HTR-8/SVneo (cell line): Measurements from ENCODE around the gene CALCR.

Experiments used
- DNase-seq: peaks from one replicate; pipeline ENCODE4 v3.0.0; 2011; ENCODE audit warnings: low spot score, mixed read lengths; ENCODE audit not compliant: insufficient read length
- FAIRE-seq: peaks from 2 replicates; lab custom pipeline; 2011; peaks lifted over from hg19 to GRCh38; lab: Jason Lieb, UNC

CALCR gene

DNA sequence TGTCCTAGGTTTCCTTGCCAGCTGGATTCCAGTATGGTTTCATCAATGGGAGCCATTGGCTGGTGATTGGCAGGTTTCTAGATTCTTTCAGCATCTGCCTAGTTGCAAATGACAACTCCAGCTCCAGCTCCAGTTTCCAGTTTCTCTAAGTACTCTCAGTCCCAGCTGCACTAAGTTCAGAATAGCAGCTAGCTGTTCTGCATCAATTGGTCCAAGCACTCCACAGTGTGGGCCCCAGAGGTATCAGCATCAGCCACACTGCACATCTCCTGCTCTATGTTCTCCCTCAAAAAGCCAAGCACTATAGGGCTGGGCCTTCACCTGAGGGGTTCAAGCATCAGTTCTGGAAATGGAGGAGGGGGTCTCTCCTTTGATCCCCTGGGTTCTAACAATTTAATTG is 198.9 kb downstream of the CALCR start:
- FAIRE-seq = no peak
- no peak for DNase-seq
